HG03039 (cell line): Measurements from ENCODE around the gene FAM234B.

Experiments used
- ATAC-seq: cut with Tn5 transposase; IDR thresholded peaks from one replicate; pipeline ENCODE4 v1.9.1; 2021; ENCODE audit warnings: mild to moderate bottlenecking, moderate library complexity; ENCODE audit not compliant: unreplicated experiment

The FAM234B gene, protein sequence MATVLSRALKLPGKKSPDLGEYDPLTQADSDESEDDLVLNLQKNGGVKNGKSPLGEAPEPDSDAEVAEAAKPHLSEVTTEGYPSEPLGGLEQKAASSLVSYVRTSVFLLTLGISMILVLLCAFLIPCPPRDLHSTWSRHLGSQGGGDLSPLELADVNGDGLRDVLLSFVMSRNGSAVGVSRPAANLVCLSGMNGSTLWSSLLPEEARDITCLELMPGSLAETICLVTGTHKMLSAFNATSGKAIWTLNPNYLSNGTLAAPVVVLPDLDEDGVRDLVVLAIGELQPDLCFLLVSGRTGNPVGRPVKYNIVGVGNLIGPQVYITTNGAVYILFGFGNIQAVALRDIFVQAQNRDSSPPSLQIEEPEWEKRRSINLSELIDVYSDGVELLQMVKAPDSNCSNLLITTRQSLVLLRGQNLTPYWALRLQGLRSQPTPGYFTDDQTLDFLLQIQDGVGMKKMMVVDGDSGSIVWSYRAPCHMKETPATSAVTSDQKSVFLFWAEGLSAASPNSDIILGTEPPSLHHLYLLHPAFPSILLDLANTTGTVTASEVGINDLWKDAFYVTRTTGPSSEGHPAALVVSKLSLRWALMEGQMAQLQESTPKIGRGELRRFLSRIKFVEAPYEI

GRCh38 chr12:13044002-13044905, at the start of gene FAM234B:
Gene FAM234B, plus strand, starts transcription at chr12:13044381. Its CDS starts 23 bp downstream, at chr12:13044404.
- peak; percentile 81 for ATAC-seq

- ATAC-seq, result no peak
Measured at GRCh38 chr12:12995088-12995487, 49.1 kb upstream of the FAM234B start.

GRCh38 chr12:12996209-12996608, 48.0 kb upstream of the FAM234B start:
- no peak for ATAC-seq

DNA sequence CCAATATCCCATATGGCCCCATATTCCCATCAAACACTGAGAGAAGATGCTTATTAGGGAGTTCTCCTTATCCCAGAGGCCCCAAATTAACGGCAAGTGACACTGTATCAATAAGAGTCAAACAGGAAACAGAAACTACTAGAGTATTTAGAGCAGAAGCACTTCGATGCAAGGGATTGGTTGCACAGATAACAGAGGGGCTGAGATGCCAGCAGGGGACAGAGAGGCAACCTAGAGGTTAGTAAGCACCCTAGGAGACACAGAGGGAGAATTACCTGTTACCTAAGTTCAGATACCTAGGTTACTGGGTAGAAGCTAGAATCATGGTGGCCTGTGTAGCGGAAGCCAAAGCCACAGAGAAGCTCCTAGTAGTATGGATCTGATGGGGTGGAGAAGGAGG, 47.0 kb upstream of the FAM234B start:
- no peak for ATAC-seq

DNA sequence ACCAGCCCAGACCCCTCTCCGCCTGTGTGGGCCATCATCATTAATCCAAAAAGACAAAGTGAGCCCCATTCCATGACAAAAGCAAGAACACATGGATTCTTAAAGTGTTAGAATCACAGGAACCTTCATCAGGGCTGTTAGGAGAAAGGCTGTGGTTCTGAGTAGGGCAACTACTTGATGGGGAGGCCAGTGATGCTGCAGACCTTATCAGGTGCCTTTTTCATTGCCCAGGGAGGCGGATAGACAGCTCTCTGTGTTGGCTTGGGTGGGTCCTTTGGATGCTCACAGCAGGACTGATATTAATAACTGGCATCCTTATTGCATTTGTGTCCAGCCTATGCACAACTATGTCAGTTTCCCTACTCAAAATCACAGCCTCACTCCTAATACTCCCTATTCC, 46.4 kb upstream of the FAM234B start:
- ATAC-seq, result no peak

DNA sequence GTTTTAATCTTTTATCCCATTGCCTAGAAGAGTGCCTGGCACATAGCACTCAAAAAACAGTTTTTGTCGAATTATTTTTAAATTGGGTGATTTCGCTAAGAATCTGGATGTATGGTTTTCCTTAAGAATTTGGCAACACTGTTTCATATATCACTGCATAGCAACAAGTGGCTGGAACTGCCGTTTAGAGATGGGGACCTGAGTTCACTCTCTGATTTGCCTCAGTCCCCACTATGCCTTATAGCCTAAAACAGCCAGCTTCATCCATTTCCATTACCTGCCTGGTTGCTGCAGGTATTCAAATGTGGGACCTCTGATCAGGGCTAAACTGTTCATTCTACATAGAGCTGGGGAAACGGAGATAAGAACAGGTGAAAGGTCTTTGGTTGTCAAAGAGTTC, 45.9 kb upstream of the FAM234B start:
- ATAC-seq, result no peak

DNA sequence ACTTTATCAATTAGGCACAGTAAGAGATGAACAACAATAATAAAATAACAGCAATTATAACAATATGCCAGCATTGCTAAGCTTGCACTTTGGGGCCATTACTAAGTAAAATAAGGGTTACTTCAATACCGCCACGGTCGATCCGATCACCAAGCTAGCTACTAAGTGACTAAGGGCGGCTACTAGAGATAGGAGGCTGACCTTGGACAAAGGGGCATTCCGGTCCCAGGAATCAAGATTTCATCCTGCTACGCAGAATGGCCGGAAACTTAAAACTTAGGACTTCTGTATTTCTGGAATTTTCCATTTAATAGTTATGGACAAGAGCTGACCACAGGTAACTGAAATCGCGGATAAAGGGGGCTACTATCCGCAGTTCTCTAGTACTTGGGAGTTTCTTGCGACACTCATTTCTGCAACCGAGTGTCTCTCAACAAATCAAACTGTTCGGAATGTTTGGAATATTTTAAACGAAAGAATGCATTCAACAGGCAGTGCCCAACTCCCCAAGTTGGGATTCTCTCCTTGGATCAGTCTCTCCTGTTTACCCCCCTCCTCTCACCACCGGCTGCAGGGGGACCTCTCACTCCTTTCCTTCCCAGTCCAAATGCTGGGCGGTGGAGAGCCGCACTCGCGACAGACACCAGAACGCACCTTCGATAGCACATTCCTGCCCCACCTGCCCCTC, 44.8 kb upstream of the FAM234B start:
- no peak for ATAC-seq

DNA sequence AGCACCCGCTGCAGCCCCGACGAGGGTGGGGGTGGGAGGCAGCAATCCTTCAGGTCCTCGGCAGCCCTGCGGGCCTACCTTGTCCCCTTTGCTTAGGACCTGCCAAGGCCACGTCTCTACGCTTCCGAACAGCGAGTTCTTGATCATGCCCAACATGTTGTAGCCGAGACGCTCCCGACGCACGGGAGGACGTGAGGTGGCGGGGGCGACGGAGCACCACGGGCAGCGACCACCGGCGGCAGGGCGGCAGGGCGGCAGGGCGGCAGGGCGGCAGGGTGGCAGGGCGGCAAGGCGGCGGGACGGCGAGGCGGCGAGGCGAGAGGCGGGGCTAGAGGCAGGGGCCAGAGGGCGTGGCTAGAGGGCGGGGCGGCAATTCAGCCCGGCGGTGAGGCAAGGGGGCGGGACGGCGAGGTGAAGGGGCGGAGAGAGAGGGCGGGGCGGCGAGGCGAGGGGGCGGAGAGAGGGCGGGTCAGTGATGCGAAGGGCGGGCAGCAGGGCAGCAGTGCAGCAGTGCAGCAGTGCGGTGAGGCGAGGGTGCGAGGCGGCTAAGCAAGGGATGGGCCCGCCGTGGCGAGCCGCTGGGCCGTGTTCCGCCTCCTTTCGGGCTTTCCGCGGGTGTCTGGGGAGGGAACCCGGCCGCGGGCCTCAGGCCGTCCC, 44.1 kb upstream of the FAM234B start, which contains the start of gene HEBP1:
TSS of gene HEBP1 (minus strand) at position 307 of the 657 bp plus-strand sequence. CDS start at position 156, 151 bp downstream.
- ATAC-seq, result peak; percentile 78

GRCh38 chr12:13000616-13000924, 43.6 kb upstream of the FAM234B start:
- peak; percentile 28 for ATAC-seq

- ATAC-seq, result no peak
Measured at GRCh38 chr12:13000925-13001774, 43.0 kb upstream of the FAM234B start.

DNA sequence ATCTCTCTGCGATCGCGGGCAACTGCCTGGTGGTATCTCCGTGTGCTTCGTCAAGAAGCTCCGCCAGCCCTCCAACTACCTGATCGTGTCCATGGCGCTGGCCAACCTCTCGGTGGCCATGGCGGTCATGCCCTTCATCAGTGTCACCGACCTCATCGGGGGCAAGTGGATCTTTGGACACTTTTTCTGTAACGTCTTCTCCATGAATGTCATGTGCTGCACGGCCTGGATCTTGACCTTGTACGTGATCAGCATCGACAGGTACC, 42.5 kb upstream of the FAM234B start:
- no peak for ATAC-seq

GRCh38 chr12:13002301-13003097, 41.7 kb upstream of the FAM234B start:
- no peak for ATAC-seq

- ATAC-seq, result no peak
Measured at GRCh38 chr12:13004361-13004760, 39.8 kb upstream of the FAM234B start.

DNA sequence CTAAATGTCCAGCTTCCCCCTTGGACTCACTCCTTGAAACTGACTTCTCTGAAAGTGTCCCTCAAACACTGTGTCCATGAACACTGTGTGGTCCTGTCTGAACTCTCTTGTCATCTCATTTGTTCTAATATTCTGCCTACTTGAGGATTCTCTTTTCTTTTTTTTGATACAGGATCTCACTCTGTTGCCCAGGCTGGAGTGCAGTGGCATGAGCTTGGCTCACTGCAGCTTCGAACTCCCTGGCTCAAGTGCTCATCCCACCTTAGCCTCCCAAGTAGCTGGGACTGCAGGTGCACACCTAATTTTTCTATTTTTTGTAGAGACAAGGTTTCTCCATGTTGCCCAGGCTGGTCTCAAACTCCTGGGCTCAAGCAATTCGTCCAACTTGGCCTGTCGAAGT, 39.2 kb upstream of the FAM234B start:
- ATAC-seq, result no peak

- ATAC-seq, result no peak
Measured at GRCh38 chr12:13005649-13006048, 38.5 kb upstream of the FAM234B start.

DNA sequence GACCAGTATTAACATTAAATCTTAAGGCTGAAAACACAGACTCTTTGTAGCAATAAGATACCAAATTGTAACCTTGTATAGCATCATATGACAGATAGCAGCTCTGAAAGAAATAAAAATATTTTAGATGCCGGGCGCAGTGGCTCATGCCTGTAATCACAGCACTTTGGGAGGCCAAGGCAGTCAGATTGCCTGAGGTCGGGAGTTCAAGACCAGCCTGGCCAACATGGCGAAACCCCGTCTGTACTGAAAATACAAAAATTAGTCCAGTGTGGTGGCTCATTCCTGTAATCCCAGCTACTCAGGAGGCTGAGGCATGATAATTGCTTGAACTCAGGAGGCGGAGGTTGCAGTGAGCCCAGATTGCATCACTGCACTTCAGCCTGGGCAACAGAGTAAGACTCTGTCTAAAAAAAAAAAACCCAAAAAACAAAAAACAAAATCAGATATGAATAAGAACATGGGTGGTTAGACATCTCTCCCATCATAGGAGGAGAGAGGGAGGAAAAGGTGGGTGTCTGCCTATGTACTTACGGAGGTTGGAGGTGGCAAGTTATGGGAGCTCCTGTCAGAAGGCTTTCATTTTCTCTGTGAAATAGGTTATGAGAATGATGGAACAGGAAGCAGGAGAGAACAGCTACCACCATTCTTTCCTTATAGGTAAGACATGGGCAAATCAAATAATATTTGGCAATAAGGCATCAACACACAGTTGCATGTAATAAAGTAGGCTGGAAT, 36.5 kb upstream of the FAM234B start:
- no peak for ATAC-seq

DNA sequence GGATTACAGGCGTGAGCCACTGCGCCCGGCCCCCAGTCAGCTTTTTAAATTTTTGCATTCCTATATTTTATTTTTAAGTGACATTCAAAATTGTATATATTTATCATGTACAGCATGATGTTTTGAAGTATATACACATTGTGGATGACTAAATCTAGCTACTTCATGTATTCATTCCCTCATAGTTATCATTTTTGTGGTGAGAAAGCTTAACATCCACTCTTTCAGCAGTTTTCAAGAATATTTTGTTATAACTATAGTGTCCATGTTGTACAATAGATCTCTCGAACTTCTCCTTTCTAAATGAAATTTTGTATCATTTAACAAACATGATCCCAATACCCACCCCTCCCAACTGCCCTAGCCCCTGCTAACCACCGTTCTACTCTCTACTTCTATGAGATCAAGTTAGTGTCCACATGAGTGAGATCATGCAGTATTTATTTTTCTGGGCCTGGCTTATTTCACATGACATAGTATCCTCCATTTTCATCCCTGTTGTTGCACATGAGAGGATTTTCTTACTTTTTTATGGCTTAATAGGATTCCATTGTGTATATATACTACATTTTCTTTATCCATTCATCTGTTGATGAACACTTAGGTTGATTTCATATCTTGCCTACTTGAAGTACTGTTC, 35.3 kb upstream of the FAM234B start:
- ATAC-seq, result no peak

DNA sequence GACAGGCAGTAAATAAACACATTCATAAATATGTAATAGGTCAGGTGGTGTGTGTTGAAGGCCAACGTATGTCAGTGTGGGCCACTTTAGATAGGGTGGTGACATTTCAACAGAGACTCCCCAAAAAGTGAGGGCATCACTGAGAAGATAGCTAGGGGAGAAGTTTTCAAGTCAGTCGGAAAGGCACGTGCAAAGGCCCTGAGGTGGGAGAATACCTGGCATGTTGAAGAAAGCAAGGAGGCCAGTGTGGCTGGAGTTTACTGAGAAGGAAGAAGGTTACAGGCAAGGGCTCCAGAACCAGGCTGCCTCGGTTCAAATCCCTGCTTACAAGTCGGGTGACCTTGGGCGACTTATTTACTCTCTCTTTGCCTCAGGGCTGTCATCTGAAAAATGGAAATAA, 33.1 kb upstream of the FAM234B start:
- ATAC-seq, result no peak
